SK-N-SH treated with all-trans-retinoic acid at 6 μM for 48 hours (cell line): Measurements from ENCODE around the gene BLOC1S2.

ENCODE experiments used
- ZFP3 ChIP-seq: fragments of 250-450 bp; sonication (Bioruptor Pico); IDR thresholded peaks from 2 replicates; pipeline ENCODE4 v1.5.0; 2020; ENCODE audit warnings: mild to moderate bottlenecking, moderate library complexity
- TF ChIP-seq, protein P1 (sequence below): fragments of 250-450 bp; sonication (Bioruptor Pico); IDR thresholded peaks from 2 replicates; pipeline ENCODE4 v1.8.0; 2020; ENCODE audit warnings: mild to moderate bottlenecking, moderate library complexity, borderline replicate concordance

DNA sequence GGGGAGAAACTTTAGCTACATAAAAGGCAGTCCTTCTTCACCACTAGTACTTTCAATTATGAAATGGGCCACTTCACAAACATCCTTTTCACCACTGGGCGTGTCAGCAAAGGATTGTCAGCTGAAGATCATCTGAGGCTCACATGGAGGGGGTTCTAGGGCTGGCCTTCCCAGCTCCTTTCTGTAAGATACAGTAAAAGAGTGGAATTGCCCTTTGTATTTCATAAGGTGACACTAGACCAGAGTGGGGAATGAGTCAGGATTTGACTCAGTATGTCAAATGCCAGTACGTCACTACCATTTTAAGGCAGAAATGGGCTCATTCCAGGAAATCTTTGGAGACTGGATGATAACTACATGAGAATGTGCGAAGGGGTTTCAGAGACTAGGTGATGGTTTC, 21.2 kb upstream of the BLOC1S2 start:
- no peak for TF ChIP-seq ZFP3
- TF ChIP-seq, protein P1, sequence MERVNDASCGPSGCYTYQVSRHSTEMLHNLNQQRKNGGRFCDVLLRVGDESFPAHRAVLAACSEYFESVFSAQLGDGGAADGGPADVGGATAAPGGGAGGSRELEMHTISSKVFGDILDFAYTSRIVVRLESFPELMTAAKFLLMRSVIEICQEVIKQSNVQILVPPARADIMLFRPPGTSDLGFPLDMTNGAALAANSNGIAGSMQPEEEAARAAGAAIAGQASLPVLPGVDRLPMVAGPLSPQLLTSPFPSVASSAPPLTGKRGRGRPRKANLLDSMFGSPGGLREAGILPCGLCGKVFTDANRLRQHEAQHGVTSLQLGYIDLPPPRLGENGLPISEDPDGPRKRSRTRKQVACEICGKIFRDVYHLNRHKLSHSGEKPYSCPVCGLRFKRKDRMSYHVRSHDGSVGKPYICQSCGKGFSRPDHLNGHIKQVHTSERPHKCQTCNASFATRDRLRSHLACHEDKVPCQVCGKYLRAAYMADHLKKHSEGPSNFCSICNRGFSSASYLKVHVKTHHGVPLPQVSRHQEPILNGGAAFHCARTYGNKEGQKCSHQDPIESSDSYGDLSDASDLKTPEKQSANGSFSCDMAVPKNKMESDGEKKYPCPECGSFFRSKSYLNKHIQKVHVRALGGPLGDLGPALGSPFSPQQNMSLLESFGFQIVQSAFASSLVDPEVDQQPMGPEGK (CRISPR knock-in tag): no peak
